ENCODE measurements around the gene SPNS1.

Gene SPNS1

GRCh38 chr16:28985211-28986041, 10.8 kb downstream of the SPNS1 start:
- no peak for TF ChIP-seq CTCF (IDR thresholded peaks at IDR 0.05; ENCODE audit: control extremely low read depth, extremely low read depth, low read depth, missing control alignments)
- no peak for DNase-seq (ENCODE audit: extremely low spot score)
- ChIA-PET CTCF (interaction anchor here (3.8 kb wide), 1 partner anchor 12 kb away, joined by 16 read pairs; the partner anchor contains the start of gene SPNS1), POLR2A (no interaction called here)

GRCh38 chr16:28986046-28986445, 11.5 kb downstream of the SPNS1 start:
- TF ChIP-seq CTCF (IDR thresholded peaks at IDR 0.05; ENCODE audit: control extremely low read depth, extremely low read depth, low read depth, missing control alignments) = no peak
- ChIA-PET POLR2A (no interaction called here), CTCF (interaction anchor here (1.8 to 3.8 kb wide), 2 partner anchors 12 to 14 kb away, joined by 4 to 16 read pairs; partner anchors contain the start of gene SPNS1)
- no peak for DNase-seq (ENCODE audit: extremely low spot score)

- DNase-seq (ENCODE audit: extremely low spot score) = no peak
- CTCF ChIA-PET = interaction anchor here (1.3 to 3.8 kb wide), 3 partner anchors 13 to 21 kb away, joined by 3 to 16 read pairs (median 4); partner anchors contain the start of gene SPNS1
- no peak for TF ChIP-seq CTCF (IDR thresholded peaks at IDR 0.05; ENCODE audit: control extremely low read depth, extremely low read depth, low read depth, missing control alignments)
- POLR2A ChIA-PET = no interaction called here
These were observed 11.9 kb downstream of the SPNS1 start for GRCh38 chr16:28986492-28986891.

GRCh38 chr16:28987170-28987853, 12.7 kb downstream of the SPNS1 start:
- ChIA-PET POLR2A (no interaction called here), CTCF (interaction anchor here (0.8 to 3.8 kb wide), 5 partner anchors 10 to 22 kb away, joined by 3 to 16 read pairs (median 4); partner anchors contain the start of gene SPNS1)
- TF ChIP-seq CTCF (IDR thresholded peaks at IDR 0.05; ENCODE audit: control extremely low read depth, extremely low read depth, low read depth, missing control alignments) = no peak
- no peak for DNase-seq (ENCODE audit: extremely low spot score)

GRCh38 chr16:28989363-28989762, 14.8 kb downstream of the SPNS1 start:
- TF ChIP-seq CTCF (IDR thresholded peaks at IDR 0.05; ENCODE audit: control extremely low read depth, extremely low read depth, low read depth, missing control alignments) = no peak
- CTCF ChIA-PET = no interaction called here
- DNase-seq (ENCODE audit: extremely low spot score) = no peak
- POLR2A ChIA-PET = no interaction called here

- POLR2A ChIA-PET = no interaction called here
- CTCF ChIA-PET = no interaction called here
- no peak for TF ChIP-seq CTCF (IDR thresholded peaks at IDR 0.05; ENCODE audit: control extremely low read depth, extremely low read depth, low read depth, missing control alignments)
- DNase-seq (ENCODE audit: extremely low spot score) = no peak
These were observed 15.9 kb downstream of the SPNS1 start for GRCh38 chr16:28990375-28991040.

Data from GM10248 (cell line).